Superior temporal gyrus (tissue), 1 donor: ENCODE results near the gene ECI1.
"Not testable (repeated sequence)": the region's sequence is repeated elsewhere in the genome, so short reads cannot be mapped to it uniquely, and the experiment has no call there.

ENCODE experiments used
- DNase-seq: peaks from one replicate; pipeline ENCODE4 v3.0.0-alpha.2; 2016; ENCODE audit errors: extremely low spot score

ECI1 gene

DNA sequence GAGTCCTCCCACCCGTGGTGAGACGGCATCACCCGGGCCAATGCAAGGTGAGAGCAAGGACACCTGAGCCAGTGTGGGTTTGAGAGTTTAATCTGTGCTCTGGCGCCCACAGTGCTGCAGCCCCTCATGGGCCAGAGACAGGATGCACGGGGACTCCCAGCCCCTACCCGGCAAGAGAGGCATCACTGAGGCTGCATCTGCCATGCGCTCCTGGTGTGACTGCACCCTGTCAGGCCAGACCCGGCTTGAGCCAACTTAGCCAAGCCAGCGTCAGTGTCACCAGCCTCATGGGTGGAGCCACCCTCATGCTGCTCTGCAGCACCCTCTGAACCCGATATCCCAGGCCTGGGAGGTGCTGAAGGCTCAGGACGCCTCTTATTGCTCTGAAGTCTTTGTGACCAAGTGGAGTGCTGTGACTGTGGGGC is 39.5 kb downstream of the ECI1 start:
- DNase-seq: no peak

DNA sequence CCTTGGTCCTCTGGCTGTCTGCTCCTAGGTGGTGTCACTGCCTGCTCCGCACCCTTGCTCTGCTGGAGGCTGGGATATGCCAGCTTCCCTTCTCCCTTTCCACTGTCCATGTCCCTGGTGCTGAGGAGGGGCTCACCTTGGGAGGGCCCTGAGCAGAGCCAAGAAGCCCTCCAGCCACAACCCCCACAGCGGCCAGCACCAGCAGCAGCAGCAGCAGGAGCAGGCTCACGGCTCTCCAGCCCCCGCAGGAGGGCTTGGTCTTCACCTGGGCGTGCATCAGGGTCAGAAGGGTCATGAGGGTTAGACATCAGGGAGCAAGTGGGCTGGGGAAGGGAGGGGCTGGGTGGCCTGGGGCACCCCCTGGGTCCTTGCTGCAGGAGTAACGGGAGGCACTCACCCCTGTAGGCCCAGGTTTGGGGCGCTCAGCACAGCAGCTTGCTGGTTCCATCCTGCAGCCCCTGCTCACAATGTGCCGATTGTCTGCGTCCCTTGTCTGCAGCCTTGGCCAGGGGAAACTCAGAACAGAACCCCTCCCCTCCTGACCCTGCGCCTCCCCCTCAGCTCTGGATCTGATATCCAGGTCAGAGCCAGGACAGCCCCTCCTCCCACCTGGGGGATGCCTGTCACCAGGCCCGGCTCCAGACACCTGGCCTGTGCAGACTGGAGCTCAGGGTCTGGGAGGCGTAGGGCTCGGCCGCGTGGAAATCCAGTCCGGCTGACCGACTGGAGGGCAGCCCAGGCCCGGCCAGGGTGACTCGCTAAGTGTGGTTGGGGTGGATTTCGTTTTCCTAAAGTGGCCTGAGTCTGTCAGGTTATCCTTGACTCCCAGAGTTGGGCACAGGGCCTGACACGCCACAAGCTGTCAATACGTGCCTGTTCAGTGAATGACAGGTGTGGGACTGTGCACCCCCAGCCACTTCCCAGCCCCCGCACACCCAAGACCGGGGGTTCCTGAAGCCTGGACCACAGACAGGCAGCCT is 40.7 kb downstream of the ECI1 start, which contains the start of gene BRICD5:
Gene BRICD5, minus strand, starts transcription at position 478 of the 980 bp plus-strand sequence. Its CDS starts 30 bp downstream, at position 448.
- DNase-seq: no peak

DNA sequence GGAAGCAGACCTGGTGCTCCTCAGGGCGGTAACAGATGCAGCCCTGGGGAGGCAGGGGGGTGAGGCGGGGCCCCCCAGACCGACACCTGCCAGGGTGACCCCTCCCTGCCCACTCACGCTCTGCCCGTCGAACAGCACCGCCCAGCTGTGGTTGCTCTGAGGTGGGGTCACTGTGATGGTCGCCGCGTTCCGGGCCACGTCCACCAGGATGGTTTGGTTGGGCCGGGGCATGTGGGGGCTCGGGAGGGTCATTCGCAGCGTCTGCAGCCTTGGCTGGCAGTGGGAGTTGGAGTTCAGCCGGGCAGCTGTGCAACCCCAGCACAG is 41.4 kb downstream of the ECI1 start:
- no peak for DNase-seq

DNA sequence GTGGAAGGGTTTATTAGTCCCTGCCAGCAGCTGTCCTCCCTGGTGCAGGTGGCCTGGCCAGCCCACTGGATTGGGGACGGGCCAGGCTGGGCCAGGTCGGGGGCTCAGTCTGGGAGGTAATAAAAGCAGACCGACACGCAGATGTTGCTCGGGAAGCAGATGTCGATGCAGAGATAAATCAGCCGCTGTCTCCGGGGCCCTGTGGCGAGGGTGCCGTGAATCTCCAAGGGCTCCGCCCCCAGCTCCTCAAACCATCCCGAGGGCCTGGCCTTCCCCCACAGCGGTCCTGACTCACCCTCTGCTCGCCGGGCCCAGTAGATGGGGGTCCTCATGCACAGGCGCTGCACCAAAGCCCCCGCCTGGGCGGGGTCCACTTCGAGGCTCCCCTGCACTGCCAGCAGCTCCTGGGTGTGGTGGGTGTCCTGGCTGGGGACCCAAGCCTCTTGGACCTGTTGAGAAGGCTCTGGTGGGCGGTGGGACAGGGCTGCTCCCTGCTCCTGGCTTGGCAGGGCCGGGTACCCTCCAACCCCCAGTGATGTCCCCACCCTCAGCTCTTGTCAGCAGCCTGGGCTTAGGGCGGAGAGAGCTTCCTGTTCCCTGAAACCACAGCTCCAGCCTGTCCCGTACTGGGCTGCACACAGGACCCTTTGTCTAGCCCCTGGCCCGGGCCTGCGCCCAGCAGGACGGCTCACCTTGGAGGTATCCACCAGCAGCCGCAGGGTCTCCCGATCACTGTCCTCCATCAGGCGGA is 42.0 kb downstream of the ECI1 start:
- DNase-seq: no peak

DNA sequence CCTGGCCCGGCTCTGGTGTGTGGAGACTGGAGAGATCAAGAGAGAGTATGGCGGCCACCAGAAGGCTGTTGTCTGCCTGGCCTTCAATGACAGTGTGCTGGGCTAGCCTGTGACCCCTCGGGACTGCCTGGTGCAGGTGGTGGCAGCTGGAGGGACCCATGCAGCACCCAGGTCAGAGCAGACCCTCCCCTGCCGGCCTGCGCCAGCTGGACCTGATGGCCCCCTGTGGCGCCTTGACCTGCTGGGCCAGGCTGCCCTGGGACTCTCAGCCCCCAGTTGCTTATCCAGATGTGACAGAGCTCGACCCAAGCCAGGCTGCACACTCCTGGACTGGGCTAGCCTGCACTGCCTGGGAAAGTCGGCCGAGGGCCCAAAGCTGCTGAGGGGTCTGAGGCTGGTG is 42.6 kb downstream of the ECI1 start:
- no peak for DNase-seq

DNA sequence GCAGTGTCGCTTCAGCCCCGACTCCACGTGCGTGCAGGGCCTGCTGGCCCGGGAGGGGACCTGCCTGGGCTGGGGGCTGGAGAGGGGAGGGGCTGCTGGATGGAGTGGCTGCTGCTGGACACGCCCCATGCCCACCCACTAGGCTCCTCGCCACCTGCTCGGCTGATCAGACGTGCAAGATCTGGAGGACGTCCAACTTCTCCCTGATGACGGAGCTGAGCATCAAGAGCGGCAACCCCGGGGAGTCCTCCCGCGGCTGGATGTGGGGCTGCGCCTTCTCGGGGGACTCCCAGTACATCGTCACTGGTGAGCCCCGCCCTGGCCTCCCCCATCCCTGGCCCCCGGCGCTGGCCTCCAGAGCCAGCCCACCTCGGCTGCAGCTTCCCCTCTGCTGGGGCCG is 43.1 kb downstream of the ECI1 start:
- DNase-seq: no peak

DNA sequence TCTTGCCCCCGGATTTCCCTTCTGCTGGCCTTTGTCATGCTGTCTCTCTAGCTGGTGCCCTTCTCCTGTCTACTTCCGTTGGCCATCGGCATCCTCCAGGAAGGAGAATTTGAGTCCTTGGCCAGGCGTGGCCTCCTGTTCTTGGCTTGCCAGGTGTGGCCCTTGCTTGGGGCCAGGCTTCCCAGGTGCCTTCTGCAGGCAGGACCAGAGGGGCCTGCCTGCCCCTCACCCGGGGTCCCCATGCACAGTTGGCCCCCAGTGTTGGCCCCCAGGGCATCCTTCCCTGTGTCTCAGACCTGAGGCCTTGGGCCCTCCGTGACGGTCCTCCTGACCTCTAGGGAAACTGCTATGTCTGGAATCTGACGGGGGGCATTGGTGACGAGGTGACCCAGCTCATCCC is 43.5 kb downstream of the ECI1 start:
- no peak for DNase-seq

DNA sequence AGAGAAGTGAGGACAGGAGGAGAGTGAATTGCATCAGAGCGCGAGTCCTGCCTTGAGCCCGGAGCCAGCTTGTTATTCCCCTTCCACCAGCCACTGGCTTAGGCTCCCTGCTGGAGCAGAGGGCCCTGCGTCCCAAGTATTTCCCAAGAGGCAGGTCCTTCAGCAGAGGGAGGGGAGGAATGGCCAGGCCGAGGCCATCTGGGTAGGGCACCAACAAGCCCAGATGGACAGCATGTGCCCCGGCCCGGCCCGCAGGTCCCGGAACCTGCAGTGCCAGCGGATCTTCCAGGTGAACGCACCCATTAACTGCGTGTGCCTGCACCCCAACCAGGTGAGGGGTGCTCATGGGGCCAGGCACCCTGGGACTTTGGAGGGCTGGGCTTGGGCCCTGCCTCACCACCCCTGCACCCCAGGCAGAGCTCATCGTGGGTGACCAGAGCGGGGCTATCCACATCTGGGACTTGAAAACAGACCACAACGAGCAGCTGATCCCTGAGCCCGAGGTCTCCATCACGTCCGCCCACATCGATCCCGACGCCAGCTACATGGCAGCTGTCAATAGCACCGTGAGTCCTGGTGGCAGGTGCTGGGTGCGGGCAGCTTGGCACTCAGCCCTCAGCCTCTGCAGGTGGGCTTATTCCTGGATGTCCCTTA is 44.5 kb downstream of the ECI1 start:
- no peak for DNase-seq

DNA sequence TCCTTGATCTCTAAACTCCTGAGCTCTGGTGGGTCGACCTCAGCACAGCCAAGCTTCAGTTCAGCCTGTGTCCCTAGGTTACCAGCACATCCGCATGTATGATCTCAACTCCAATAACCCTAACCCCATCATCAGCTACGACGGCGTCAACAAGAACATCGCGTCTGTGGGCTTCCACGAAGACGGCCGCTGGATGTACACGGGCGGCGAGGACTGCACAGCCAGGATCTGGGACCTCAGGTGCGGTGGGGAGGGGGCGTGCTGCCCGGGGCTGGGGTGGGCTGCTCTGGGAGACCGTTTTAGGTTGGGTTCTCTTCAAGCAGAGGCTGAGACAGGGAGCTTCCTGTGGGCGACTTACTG is 45.0 kb downstream of the ECI1 start:
- DNase-seq: no peak

DNA sequence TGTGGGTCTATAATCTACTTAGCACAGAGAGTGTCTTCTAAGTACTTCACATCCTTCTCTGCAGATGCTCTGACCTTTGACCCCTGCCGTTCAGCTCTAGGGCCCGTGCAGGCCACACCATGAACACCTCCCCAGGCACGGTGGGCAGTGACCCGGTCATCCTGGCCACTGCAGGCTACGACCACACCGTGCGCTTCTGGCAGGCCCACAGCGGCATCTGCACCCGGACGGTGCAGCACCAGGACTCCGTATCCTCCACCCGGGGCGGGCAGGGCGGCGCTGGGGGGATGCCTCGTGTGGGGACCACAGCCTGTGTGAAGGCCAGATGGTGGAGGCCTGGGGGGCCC is 45.4 kb downstream of the ECI1 start:
- DNase-seq: no peak

DNA sequence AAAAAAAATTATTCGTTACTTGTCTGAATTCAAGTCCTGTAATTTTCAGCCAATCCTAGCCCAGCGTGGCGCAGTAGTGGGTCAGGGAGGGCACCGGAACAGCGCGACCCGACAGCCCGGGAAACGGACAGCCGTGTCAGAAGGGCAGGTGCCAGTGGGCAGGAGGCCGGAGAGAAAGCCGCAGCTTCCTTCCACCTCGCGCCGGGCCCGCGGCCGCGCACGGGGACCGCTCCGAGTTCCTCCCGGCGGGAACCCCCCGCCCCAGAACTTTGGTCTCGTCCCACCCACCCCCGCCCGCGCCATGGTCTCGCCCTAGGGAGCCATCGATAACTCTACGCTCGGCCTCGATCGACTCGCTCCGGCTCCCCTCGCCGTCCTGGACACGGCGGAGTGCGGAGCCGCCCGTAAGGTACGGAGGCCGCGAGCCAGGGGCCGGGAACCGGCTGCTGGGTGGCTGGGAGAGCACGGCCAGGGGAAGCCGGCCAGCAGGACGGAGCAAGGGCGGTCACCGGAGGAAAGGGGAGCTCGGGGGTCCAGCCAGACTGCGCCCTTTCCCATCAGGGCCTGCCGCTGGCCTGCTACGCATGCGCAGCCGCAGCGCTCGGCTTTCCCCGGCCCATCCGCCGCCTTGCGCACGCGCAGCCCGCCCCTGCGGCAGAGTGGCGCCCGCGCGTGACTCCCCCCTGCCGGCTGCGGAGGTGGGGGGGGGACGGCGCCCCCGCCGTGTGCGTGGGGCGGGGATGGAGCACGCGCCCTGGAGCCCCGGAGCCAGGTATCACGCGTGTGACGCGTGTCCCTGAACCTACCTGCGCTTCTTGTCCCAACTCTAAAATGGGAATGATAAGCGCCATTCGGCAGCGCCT is 46.1 kb downstream of the ECI1 start, which contains the start of gene MLST8:
Gene MLST8, plus strand, starts transcription at position 351 of the 863 bp plus-strand sequence. CDS start 632 bp downstream, outside the sequence.
- peak; percentile 87 for DNase-seq

DNA sequence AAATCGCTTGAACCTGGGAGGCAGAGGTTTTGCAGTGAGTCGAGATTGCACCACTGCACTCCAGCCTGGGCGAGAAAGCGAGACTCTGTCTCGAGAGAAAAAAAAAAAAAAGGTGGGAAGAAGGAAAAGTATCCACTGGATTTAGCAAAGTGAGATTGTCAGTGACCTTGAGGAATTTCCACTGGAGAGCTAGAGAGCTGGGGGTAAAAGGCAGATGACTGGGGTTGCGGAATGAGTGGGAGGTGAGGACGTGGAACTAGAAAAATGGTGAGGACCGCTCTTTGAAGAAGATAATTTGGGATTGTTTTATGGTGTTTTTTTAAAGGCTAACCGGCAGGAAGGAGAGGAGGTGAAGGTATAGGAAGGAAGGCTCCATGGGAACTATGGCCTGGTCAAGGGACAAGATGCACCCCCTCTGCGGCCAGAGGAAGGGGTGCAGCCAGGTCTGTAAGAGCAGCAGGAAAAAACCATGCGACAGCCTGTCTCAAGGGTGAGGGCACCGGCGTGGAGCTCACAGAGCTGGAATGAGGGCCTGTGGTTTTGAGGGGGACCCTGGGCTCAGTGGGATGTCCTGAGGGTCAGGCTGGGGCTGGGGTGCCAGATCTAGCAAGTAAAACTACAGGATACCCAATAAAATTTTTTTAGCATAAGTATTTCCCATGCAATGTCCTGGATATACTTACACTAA is 46.8 kb downstream of the ECI1 start:
- DNase-seq: no peak

DNA sequence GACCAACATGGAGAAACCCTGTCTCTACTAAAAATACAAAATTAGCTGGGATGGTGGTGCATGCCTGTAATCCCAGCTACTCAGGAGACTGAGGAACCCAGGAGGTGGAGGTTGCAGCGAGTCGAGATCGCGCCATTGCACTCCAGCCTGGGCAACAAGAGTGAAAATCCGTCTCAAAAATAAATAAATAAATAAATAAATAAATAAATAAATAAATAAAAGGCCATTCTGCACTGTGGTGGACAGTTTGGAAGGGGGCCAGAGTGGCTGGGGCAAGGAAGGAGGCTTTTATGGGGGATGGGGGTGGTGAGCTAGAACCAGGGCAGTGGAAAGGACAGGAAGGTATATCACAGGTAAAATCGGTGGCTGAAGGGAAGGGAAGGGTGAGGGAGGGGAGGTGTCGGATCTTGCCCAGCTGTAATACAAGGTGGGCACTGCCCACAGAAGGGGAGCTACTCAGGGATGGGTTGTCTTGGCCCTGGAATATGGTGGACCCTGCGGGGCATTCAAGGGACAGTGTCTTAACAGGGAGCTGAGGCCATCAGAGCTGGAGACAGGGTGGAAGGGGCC is 48.2 kb downstream of the ECI1 start:
- not testable (repeated sequence) for DNase-seq

DNA sequence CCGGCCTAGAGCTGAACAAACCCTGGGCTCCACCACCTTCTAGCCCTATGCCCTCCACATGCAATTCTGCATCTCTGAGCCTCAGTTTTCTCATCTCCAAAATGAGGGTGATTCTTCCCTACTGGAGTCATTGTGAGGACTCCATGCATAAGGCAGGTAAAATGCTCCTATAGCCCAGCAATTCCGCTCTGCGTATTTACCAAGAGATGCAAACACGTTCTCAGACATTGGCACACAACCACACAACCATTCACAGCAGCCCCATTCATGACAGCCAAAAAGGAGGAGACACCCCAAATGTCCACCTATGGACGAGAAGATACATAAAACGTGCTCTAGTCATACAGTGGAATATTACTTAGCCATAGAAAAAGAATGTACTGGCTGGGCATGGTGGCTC is 51.1 kb downstream of the ECI1 start:
- no peak for DNase-seq

DNA sequence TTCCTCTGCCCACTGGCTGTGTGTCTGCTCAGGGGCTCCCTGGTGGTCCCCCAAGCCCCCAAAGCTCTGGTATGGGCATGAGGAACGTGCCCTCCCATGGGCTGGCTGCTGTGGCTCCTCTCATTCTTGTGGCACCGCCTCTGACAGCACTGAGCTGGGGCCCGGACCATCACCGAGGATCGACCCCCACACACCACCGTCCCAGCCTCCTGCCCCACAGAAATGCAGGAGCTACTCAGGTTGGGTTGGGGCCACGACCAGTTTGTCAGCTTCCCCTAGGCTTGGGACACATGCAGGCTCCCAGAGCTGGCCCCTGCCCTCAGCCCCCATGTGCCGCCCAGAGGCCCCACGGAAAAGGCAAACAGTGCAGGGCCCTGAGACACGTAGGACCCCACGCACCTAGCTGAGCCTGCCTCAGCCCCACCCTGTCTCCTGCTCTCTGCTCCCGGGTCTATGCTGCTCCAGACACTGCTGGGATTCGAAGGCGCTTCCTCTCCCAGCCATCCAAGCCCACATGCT is 51.7 kb downstream of the ECI1 start:
- DNase-seq: no peak

DNA sequence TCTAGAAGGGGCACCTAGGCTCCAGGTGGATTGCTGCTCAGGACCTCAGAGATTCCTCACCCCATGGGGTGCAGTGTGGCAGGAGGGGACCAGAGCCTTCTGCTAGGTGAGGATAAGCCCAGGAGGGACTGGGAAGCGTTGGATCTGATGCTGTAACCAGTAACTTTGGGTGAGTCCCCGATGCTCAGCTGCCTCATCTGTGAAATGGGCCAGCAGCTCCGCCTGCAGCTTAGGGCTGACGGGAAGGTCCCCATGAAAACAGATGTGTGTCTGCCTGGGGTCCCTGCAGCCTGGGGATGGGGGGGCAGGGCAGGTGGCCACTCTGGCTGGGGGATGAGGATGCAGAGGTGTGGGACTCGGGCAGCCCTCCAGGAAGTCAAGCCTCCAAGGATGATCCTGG is 52.3 kb downstream of the ECI1 start:
- no peak for DNase-seq

DNA sequence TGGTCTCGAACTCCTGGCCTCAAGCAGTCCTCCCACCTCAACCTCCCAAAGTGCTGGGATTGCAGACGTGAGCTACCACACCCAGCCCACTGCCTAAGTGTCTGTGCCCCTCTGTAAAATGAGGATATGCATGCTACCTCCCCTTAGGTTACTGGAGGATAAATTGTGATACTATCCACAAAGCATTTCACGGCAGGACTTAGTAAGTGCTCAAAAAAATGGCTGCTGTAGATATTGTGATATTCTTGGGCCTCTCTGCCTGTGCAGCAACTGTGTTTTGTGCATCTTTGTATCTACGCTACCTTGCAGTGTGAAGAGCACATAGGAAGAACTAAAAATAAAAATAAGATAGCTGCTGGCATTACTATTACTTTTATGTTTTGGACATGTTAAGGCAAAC is 53.1 kb downstream of the ECI1 start:
- no peak for DNase-seq

DNA sequence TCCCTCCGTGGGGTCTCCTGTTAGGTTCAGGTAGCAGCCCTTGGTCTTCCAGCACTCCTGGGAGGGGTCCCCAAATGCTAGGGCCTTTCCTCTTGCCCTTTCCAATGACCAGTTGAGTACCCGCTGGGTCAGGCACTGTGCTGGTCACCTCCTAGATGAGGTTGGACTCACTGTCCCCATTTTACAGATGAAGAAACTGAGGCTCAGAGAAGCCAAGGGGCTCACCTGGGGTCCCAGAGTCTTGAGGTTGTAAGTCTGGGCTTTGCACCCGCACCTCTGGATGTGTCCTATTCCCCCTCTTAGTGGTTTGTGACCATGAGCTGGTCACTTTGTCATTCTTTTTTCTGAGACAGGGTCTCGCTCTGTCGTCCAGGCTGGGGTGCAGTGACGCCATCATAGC is 53.6 kb downstream of the ECI1 start:
- DNase-seq: no peak

DNA sequence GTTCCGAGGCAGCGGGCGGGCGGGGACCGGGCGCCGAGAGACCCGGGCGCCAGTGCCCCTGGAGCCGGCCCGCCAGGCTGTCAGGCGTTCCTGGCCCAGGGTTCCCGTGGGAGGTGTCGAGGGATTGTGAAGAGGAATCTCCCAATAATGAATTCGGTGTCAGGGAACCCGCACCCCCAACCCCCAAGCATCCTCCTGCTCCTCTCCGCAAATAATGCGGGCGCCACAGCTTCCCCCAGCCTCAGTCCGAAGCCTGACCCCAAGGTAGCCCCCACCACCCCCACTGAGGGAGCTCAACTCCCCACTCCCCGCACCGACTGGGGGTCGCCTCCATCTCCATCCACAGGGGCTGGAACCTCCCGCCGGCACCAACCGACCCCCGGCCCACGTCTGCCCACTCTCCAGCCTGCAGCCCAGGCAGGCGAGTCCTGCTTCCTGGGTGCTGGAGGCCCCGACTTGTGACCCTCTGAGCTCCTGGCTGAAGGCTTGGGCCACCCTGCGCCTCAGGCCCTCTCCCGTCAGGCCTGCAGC is 54.3 kb downstream of the ECI1 start:
- DNase-seq: no peak
